Hematopoietic multipotent progenitor cell (in vitro differentiated cells): Measurements from ENCODE around the gene ETHE1. TPM values are rescaled to one million over a fixed set of nuclear protein-coding genes. Genes with fewer than 3 reads are reported as not detected.
"Not testable (repeated sequence)": the region's sequence is repeated elsewhere in the genome, so short reads cannot be mapped to it uniquely, and the experiment has no call there.

Experiments
- DNase-seq, 3 donors: peaks; one replicate each; pipeline ENCODE4 v3.0.0-alpha.2; 2011 to 2015; ENCODE audit warnings: low read depth in 2 of 3, low spot score in 2 of 3
- total RNA-seq: library from RNA; depleted of rRNA; stranded (reverse); fragments of >200 nt; gene quantifications from one replicate; pipeline ENCODE4 v1.2.3, GENCODE V29; 2012

Gene ETHE1
- total RNA-seq, 1 donor, result 112 TPM

GRCh38 chr19:43552616-43553015 lies 25.6 kb upstream of the ETHE1 start:
- DNase-seq, result no peak

GRCh38 chr19:43552198-43552450 lies 25.1 kb upstream of the ETHE1 start:
- no peak for DNase-seq

GRCh38 chr19:43551399-43552197 lies 24.6 kb upstream of the ETHE1 start:
- DNase-seq, result no peak

- DNase-seq, result no peak
Observed at GRCh38 chr19:43548706-43549105, 21.7 kb upstream of the ETHE1 start.

- DNase-seq, result not testable (repeated sequence)
Observed at GRCh38 chr19:43547926-43548325, 20.9 kb upstream of the ETHE1 start.

GRCh38 chr19:43546581-43546980 lies 19.6 kb upstream of the ETHE1 start:
- DNase-seq, result no peak

GRCh38 chr19:43545981-43546380 lies 19.0 kb upstream of the ETHE1 start:
- no peak for DNase-seq

- no peak for DNase-seq
Observed at GRCh38 chr19:43545276-43545675, 18.3 kb upstream of the ETHE1 start.

- DNase-seq, result no peak
Observed at GRCh38 chr19:43544077-43544476, 17.1 kb upstream of the ETHE1 start.

- DNase-seq, result no peak
Observed at GRCh38 chr19:43541920-43542650, 15.1 kb upstream of the ETHE1 start.

GRCh38 chr19:43540381-43540780 lies 13.4 kb upstream of the ETHE1 start:
- no peak for DNase-seq

GRCh38 chr19:43538922-43539321 lies 11.9 kb upstream of the ETHE1 start:
- DNase-seq, result no peak

- DNase-seq, result peak in 2 of 3 donors; percentile 59 to 71
Observed at GRCh38 chr19:43534816-43535761, 8.1 kb upstream of the ETHE1 start.

- DNase-seq, result no peak
Observed at GRCh38 chr19:43534305-43534815, 7.4 kb upstream of the ETHE1 start.

- DNase-seq, result peak; percentile 77 to 100 (median 100)
Observed at GRCh38 chr19:43533546-43534304, 6.7 kb upstream of the ETHE1 start.

- DNase-seq, result peak; percentile 74 to 93 (median 91)
Observed at GRCh38 chr19:43532962-43533545, 6.1 kb upstream of the ETHE1 start, which contains the start of gene ZNF575. Gene ZNF575 (plus strand): TSS chr19:43533188. CDS start chr19:43534423, 1,235 bp downstream.

- no peak for DNase-seq
Observed at GRCh38 chr19:43532571-43532961, 5.6 kb upstream of the ETHE1 start.

- no peak for DNase-seq
Observed at GRCh38 chr19:43527860-43528622, 1.0 kb upstream of the ETHE1 start.
